HepG2 (cell line): ENCODE measurements around the gene SHANK2. TPM values are rescaled to one million over a fixed set of nuclear protein-coding genes. Genes with fewer than 3 reads are reported as not detected.

ENCODE experiments used
- ATAC-seq: fragments of 200-7000 bp; cut with Tn5 transposase; 3 replicates; pipeline ENCODE4 v1.9.1; 2020; ENCODE audit warnings: mild to moderate bottlenecking, moderate library complexity
- BruUV-seq: library from RNA; stranded (reverse); fragments of 400-500 nt; replicated peaks from 2 replicates; lab custom pipeline; 2021; lab: Mats Ljungman, UMichigan
- CTCF ChIA-PET: fragments of 300-600 bp; formaldehyde crosslinking; extraction: SDS; loops from one replicate; lab custom pipeline; 2021; ENCODE audit warnings: low total read pairs, inconsistent platforms, low intra/inter-chr PET ratio; lab: Yijun Ruan, JAX
- POLR2A ChIA-PET: fragments of 350-600 bp; sonication (Branson Sonifier 250); formaldehyde crosslinking; loops from one replicate; lab custom pipeline; 2020; ENCODE audit warnings: antibody characterized with exemption, inconsistent platforms; lab: Yijun Ruan, JAX
- DNase-seq: peaks from one replicate; pipeline ENCODE4 v3.0.0-alpha.2; 2015; ENCODE audit warnings: low spot score
- FAIRE-seq: peaks from 3 replicates; lab custom pipeline; 2011; peaks lifted over from hg19 to GRCh38; lab: Jason Lieb, UNC
- H2AFZ ChIP-seq: one replicate; pipeline ENCODE4 v1.6.1; 2011; ENCODE audit warnings: low read length, inconsistent platforms
- H3K27ac ChIP-seq: fragments of 300-600 bp; 3 replicates; pipeline ENCODE4 v1.8.0; 2011; ENCODE audit warnings: mixed run types, mild to moderate bottlenecking, mixed read lengths, low read length, inconsistent platforms; ENCODE audit not compliant: insufficient read depth; ENCODE audit errors: extremely low read length
- H3K27me3 ChIP-seq, 2 experiments: fragments of 200-600 bp in 1 of 2; 2 replicates in 1 of 2; 3 replicates in 1 of 2; pipeline versions ENCODE4 v1.6.0 to v1.8.0; 2011; ENCODE audit warnings: low read length in 2 of 2, mild to moderate bottlenecking in 2 of 2, moderate library complexity in 2 of 2, inconsistent platforms in 1 of 2; ENCODE audit not compliant: insufficient read depth in 2 of 2, control insufficient read depth in 1 of 2
- H3K36me3 ChIP-seq, 2 experiments: fragments of 200-600 bp in 1 of 2; replicated peaks in 1 of 2; 2 replicates in 1 of 2; 3 replicates in 1 of 2; pipeline versions ENCODE4 v1.5.1 to v1.8.0; 2011; ENCODE audit warnings: low read length in 2 of 2, inconsistent platforms in 1 of 2; ENCODE audit not compliant: insufficient read depth in 2 of 2, control insufficient read depth in 1 of 2
- H3K4me1 ChIP-seq: 2 replicates; pipeline ENCODE4 v1.5.1; 2012; ENCODE audit warnings: low read length, inconsistent platforms; ENCODE audit not compliant: insufficient read depth
- H3K4me2 ChIP-seq: 2 replicates; pipeline ENCODE4 v1.6.0; 2011; ENCODE audit warnings: low read depth, low read length, inconsistent platforms
- H3K4me3 ChIP-seq, 3 experiments: fragments of 200-600 bp in 1 of 3; sonication (generic), shearing (Covaris generic) in 1 of 3; replicated peaks in 1 of 3; 2 replicates each; pipeline ENCODE4 v1.5.1; 2011 to 2016; ENCODE audit warnings: low read length in 3 of 3, inconsistent platforms in 2 of 3, low read depth in 2 of 3, mild to moderate bottlenecking in 2 of 3, control low read depth in 1 of 3, mixed read lengths in 1 of 3; ENCODE audit not compliant: insufficient read depth in 1 of 3
- H3K79me2 ChIP-seq: one replicate; pipeline ENCODE4 v1.6.1; 2011; ENCODE audit warnings: low read length, inconsistent platforms; ENCODE audit not compliant: insufficient read depth
- H3K9ac ChIP-seq: 2 replicates; pipeline ENCODE4 v1.6.0; 2011; ENCODE audit warnings: mild to moderate bottlenecking, low read depth, low read length, inconsistent platforms; ENCODE audit not compliant: insufficient read depth
- H3K9me3 ChIP-seq: 2 replicates; pipeline ENCODE4 v1.5.1; 2012; ENCODE audit warnings: mild to moderate bottlenecking, low read length
- H4K20me1 ChIP-seq: 2 replicates; pipeline ENCODE4 v1.6.0; 2011; ENCODE audit warnings: inconsistent platforms, mild to moderate bottlenecking, low read length, moderate library complexity; ENCODE audit not compliant: insufficient read depth
- E2F1 ChIP-seq: sonication (generic); formaldehyde crosslinking; IDR thresholded peaks from 2 replicates; pipeline ENCODE4 v1.5.0; 2020; ENCODE audit warnings: missing genetic modification reagents
- ERF ChIP-seq: IDR thresholded peaks from 2 replicates; pipeline ENCODE4 v1.6.1; 2018; ENCODE audit warnings: missing biosample characterization, missing genetic modification reagents
- KDM4B ChIP-seq: sonication (generic); formaldehyde crosslinking; IDR thresholded peaks from 2 replicates; pipeline ENCODE4 v1.4.0; 2020; ENCODE audit warnings: missing genetic modification reagents
- KLF15 ChIP-seq: sonication (generic); formaldehyde crosslinking; IDR thresholded peaks from 2 replicates; pipeline ENCODE4 v1.8.1; 2023; ENCODE audit warnings: borderline replicate concordance, mild to moderate bottlenecking, inconsistent platforms, missing genetic modification reagents, mixed read lengths
- RAD51 ChIP-seq: fragments of 450-650 bp; IDR thresholded peaks from 2 replicates; pipeline ENCODE4 v1.6.1; 2016; ENCODE audit warnings: borderline replicate concordance
- THAP9 ChIP-seq: sonication (generic); formaldehyde crosslinking; IDR thresholded peaks from 2 replicates; pipeline ENCODE4; 2020; ENCODE audit warnings: missing genetic modification reagents, mild to moderate bottlenecking, borderline replicate concordance
- ZBTB38 ChIP-seq: sonication (generic); formaldehyde crosslinking; IDR thresholded peaks from 2 replicates; pipeline ENCODE4 v1.5.1; 2020; ENCODE audit warnings: mild to moderate bottlenecking, missing genetic modification reagents
- ZFY ChIP-seq: sonication (generic); formaldehyde crosslinking; IDR thresholded peaks from 2 replicates; pipeline ENCODE4 v1.4.0; 2020; ENCODE audit warnings: missing genetic modification reagents
- ZNF296 ChIP-seq: sonication (generic); formaldehyde crosslinking; conservative IDR thresholded peaks from 2 replicates; pipeline ENCODE4 v1.5.0; 2020; ENCODE audit warnings: mild to moderate bottlenecking, missing genetic modification reagents
- ZNF619 ChIP-seq: sonication (generic); formaldehyde crosslinking; IDR thresholded peaks from 2 replicates; pipeline ENCODE4 v1.4.0; 2020; ENCODE audit warnings: mild to moderate bottlenecking, missing genetic modification reagents
- ZNF839 ChIP-seq: sonication (generic); formaldehyde crosslinking; IDR thresholded peaks from 2 replicates; pipeline ENCODE4 v1.4.0; 2020; ENCODE audit warnings: missing genetic modification reagents, mild to moderate bottlenecking, borderline replicate concordance
- ZSCAN29 ChIP-seq: sonication (generic); formaldehyde crosslinking; conservative IDR thresholded peaks from 2 replicates; pipeline ENCODE4 v1.4.0; 2020; ENCODE audit warnings: mild to moderate bottlenecking, missing genetic modification reagents
- WGBS: methylation state at CpG from one replicate; pipeline ENCODE4 v1.1.6; 2017; ENCODE audit warnings: low lambda C conversion rate; 5-methylcytosine and 5-hydroxymethylcytosine counted together
- in situ Hi-C: cut with HindIII; loops from 2 replicates; pipeline ENCODE4 v1.10.0; 2017; ENCODE audit warnings: low pct_unique_long_range_greater_than_20kb; ENCODE audit not compliant: extremely low pct_ligation_motif_present
- intact Hi-C: fragments of 100-400 bp; cut with micrococcal nuclease; formaldehyde crosslinking; loops from one replicate; pipeline ENCODE4 v1.10.0; 2022; ENCODE audit not compliant: unreplicated experiment
- polyA plus RNA-seq, 8 experiments: library from polyadenylated mRNA; depleted of rRNA in 3 of 8; stranded (reverse) in 7 of 8; unstranded in 1 of 8; fragments of >200 nt; fragmentation: Illumina TruSeq in 4 of 8; extraction: Trizol in 4 of 8; gene quantifications; 2 replicates each; pipeline versions ENCODE4 v1.2.1 to v1.2.3, GENCODE V29; 2011 to 2016; ENCODE audit warnings: low read depth in 4 of 8, missing spikeins in 1 of 8, mixed read lengths in 1 of 8; ENCODE audit not compliant: insufficient read depth in 1 of 8
- total RNA-seq, 5 experiments: library from RNA; depleted of rRNA; stranded (reverse); fragments of >200 nt; fragmentation: Illumina TruSeq; extraction: Trizol; gene quantifications; 2 replicates each; pipeline ENCODE4 v1.2.3, GENCODE V29; 2016; ENCODE audit warnings: low read depth in 1 of 5
- TF ChIP-seq, protein P1 (sequence below): sonication (generic); formaldehyde crosslinking; IDR thresholded peaks from 2 replicates; pipeline ENCODE4 v1.4.0; 2020; ENCODE audit warnings: mild to moderate bottlenecking, missing genetic modification reagents, borderline replicate concordance

SHANK2 gene
- total and polyA plus RNA-seq, 2 of the 13 experiments (the other 11 are each of a cell fraction or from before 2014, with no cell fraction given) = 10.2 to 13.0 TPM

GRCh38 chr11:71228961-71229360 lies 23.4 kb downstream of the SHANK2 start:
- DNase-seq (no peak), ATAC-seq (no peak), FAIRE-seq (no peak)
- intact Hi-C loops (no loop called here), in situ Hi-C loops (no loop called here)
- Histone ChIP-seq H3K27ac (no peak overlapping the region), H3K4me2 (no peak overlapping the region), H3K4me3 (no peak overlapping the region), H3K27me3 (no peaks in the 10 kb centered on the region), H3K79me2 (peaks cover 90% of the 10 kb centered on the region), H3K9me3 (0 out of 2 replicates have a peak, but pooled peaks cover 6% of the 10 kb centered on the region), H4K20me1 (peaks cover 24% of the 10 kb centered on the region; the same call in 1 of the 2 replicates), H3K4me1 (peaks cover 27% of the 10 kb centered on the region), H3K9ac (no peak overlapping the region), H3K36me3 (peaks cover 11 to 39% of the 10 kb centered on the region in 2 experiments; a peak in 4 of 5 replicates), H2AFZ (no peak overlapping the region)
- BruUV-seq = no TSS peak
- ChIA-PET POLR2A (interaction anchor here (1.4 kb wide), 1 partner anchor 10 kb away, joined by 4 read pairs; no protein-coding TSS in a partner anchor), CTCF (no interaction called here)
- WGBS = 97% methylated on average over 1 of the region's 1 CpG
- TF ChIP-seq THAP9 (CRISPR knock-in tag) (no peak), RAD51 (no peak), KDM4B (CRISPR knock-in tag) (no peak), ZNF619 (CRISPR knock-in tag) (no peak), ZSCAN29 (CRISPR knock-in tag) (no peak), ZNF296 (no peak), ZBTB38 (no peak), ZFY (CRISPR knock-in tag) (no peak), ERF (CRISPR knock-in tag) (no peak), KLF15 (CRISPR knock-in tag) (no peak), E2F1 (CRISPR knock-in tag) (no peak), ZNF839 (CRISPR knock-in tag) (no peak)
- TF ChIP-seq, protein P1, sequence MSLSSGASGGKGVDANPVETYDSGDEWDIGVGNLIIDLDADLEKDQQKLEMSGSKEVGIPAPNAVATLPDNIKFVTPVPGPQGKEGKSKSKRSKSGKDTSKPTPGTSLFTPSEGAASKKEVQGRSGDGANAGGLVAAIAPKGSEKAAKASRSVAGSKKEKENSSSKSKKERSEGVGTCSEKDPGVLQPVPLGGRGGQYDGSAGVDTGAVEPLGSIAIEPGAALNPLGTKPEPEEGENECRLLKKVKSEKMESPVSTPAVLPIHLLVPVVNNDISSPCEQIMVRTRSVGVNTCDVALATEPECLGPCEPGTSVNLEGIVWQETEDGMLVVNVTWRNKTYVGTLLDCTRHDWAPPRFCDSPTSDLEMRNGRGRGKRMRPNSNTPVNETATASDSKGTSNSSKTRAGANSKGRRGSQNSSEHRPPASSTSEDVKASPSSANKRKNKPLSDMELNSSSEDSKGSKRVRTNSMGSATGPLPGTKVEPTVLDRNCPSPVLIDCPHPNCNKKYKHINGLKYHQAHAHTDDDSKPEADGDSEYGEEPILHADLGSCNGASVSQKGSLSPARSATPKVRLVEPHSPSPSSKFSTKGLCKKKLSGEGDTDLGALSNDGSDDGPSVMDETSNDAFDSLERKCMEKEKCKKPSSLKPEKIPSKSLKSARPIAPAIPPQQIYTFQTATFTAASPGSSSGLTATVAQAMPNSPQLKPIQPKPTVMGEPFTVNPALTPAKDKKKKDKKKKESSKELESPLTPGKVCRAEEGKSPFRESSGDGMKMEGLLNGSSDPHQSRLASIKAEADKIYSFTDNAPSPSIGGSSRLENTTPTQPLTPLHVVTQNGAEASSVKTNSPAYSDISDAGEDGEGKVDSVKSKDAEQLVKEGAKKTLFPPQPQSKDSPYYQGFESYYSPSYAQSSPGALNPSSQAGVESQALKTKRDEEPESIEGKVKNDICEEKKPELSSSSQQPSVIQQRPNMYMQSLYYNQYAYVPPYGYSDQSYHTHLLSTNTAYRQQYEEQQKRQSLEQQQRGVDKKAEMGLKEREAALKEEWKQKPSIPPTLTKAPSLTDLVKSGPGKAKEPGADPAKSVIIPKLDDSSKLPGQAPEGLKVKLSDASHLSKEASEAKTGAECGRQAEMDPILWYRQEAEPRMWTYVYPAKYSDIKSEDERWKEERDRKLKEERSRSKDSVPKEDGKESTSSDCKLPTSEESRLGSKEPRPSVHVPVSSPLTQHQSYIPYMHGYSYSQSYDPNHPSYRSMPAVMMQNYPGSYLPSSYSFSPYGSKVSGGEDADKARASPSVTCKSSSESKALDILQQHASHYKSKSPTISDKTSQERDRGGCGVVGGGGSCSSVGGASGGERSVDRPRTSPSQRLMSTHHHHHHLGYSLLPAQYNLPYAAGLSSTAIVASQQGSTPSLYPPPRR (CRISPR knock-in tag) = no peak
